Lower lobe of right lung (tissue), 2 donors: Measurements from ENCODE around the gene MYH16. TPM values are rescaled to one million over a fixed set of nuclear protein-coding genes. Genes with fewer than 3 reads are reported as not detected.
A peak's percentile ranks its signal among the peaks of the same experiment; 100 is the strongest.
"Not testable (repeated sequence)": the region's sequence is repeated elsewhere in the genome, so short reads cannot be mapped to it uniquely, and the experiment has no call there.

Experiments used
- ATAC-seq, 2 donors: fragments of 200-7000 bp; cut with Tn5 transposase; one replicate each; pipeline ENCODE4 v1.9.1; 2020 to 2022; ENCODE audit warnings: mild to moderate bottlenecking in 2 of 2, moderate library complexity in 2 of 2
- DNase-seq: peaks from one replicate; pipeline ENCODE4 v3.0.0-alpha.2; 2020
- H3K27ac ChIP-seq: fragments of 200-600 bp; one replicate; pipeline ENCODE4 v1.8.0; 2022
- H3K27me3 ChIP-seq: fragments of 200-600 bp; one replicate; pipeline ENCODE4 v1.8.0; 2022; ENCODE audit warnings: low read depth
- H3K36me3 ChIP-seq: fragments of 200-600 bp; one replicate; pipeline ENCODE4 v1.8.0; 2022; ENCODE audit warnings: mild to moderate bottlenecking
- H3K4me1 ChIP-seq: fragments of 200-600 bp; one replicate; pipeline ENCODE4 v1.8.0; 2022
- H3K4me3 ChIP-seq: fragments of 200-600 bp; one replicate; pipeline ENCODE4 v1.8.0; 2022; ENCODE audit warnings: mild to moderate bottlenecking
- H3K9me3 ChIP-seq: fragments of 200-600 bp; one replicate; pipeline ENCODE4 v1.8.0; 2022
- intact Hi-C: fragments of 100-400 bp; cut with DNase I; formaldehyde crosslinking; loops from one replicate; pipeline ENCODE4 v1.11.0; 2022
- total RNA-seq: library from RNA; stranded (reverse); fragmentation: NEBNext Ultra II Directional; extraction: Animal tissue kit (Norgen Biotek cat#: 25700); gene quantifications from one replicate; pipeline ENCODE4 v1.2.1, GENCODE V29; 2021
- TF ChIP-seq, protein P1 (sequence below): fragments of 200-600 bp; IDR thresholded peaks from one replicate; pipeline ENCODE4 v1.8.0; 2022; ENCODE audit warnings: antibody characterized with exemption, mild to moderate bottlenecking
- donor health status: DM: no; HTN: yes; CAD: no; lungs with severe emphysema.

MYH16 gene
- total RNA-seq, 1 donor from 2014 or later, result not detected

DNA sequence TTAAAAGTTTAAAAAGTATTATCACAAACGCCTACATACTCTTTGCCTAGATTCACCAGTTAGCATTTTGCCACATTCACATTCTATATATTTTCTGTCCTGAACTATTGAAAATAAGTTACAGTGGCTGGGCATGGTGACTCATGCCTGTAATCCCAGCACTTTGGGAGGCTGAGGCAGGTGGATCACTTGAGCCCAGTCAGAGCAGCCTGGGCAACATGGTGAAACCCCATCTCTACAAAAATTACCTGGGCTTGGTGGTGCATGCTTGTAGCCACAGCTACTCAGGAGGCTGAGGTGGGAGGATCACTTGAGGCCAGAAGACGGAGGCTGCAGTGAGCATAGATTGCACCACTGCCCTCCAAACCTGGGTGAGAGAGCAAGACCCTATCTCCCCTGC is 58.4 kb downstream of the MYH16 start:
- Histone ChIP-seq H3K36me3 (peaks cover 33% of the 10 kb centered on the region), H3K27ac (peak overlapping the region; percentile 31), H3K4me1 (peaks cover 56% of the 10 kb centered on the region), H3K27me3 (no peaks in the 10 kb centered on the region), H3K9me3 (no peaks in the 10 kb centered on the region), H3K4me3 (no peak overlapping the region)
- intact Hi-C loops, result no loop called here
- TF ChIP-seq, protein P1, sequence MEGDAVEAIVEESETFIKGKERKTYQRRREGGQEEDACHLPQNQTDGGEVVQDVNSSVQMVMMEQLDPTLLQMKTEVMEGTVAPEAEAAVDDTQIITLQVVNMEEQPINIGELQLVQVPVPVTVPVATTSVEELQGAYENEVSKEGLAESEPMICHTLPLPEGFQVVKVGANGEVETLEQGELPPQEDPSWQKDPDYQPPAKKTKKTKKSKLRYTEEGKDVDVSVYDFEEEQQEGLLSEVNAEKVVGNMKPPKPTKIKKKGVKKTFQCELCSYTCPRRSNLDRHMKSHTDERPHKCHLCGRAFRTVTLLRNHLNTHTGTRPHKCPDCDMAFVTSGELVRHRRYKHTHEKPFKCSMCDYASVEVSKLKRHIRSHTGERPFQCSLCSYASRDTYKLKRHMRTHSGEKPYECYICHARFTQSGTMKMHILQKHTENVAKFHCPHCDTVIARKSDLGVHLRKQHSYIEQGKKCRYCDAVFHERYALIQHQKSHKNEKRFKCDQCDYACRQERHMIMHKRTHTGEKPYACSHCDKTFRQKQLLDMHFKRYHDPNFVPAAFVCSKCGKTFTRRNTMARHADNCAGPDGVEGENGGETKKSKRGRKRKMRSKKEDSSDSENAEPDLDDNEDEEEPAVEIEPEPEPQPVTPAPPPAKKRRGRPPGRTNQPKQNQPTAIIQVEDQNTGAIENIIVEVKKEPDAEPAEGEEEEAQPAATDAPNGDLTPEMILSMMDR, result no peak
- no peak for DNase-seq
- no peak for ATAC-seq

DNA sequence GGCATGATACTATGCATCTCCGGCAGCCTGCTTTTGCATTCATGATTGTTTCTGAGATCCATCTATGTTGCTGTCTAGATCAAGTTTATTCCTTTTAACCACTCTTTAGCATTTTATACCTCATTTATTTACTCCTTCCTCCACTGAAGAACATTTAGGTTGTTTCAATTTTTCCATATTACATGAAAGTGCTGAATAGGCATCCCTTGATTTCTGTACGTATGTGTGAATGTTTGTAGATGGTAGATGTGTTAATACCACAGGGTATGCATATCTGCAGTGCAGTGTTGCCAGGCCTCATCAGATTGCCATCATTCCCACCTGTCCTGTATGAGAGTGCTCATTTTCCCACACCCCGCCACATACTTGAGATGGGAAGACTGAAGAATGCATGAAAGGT is 67.0 kb downstream of the MYH16 start:
- Histone ChIP-seq H3K9me3 (no peaks in the 10 kb centered on the region), H3K27me3 (no peaks in the 10 kb centered on the region), H3K4me1 (peaks cover 3% of the 10 kb centered on the region), H3K4me3 (no peak overlapping the region), H3K36me3 (peaks cover 99% of the 10 kb centered on the region), H3K27ac (no peak overlapping the region)
- TF ChIP-seq, protein P1, result no peak
- intact Hi-C loops, result no loop called here
- DNase-seq (no peak), ATAC-seq (no peak)

DNA sequence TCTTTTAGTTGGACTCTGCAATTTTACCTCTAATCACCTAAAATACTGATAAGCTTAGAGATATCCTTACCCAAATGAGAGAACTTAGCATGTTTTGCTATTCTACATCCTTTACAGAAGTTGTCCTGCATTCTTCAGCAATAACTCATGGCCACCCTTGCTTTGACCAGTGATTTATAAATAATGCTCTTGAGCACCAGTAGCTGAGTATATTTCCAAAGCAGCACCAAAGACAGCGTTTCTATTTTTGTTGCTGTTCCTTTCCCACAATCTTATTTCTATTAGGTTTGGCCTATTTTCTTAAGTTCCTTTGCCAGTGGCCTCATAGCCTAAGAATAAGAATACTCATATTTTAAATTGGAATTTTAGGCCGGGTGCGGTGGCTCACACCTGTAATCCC is 68.0 kb downstream of the MYH16 start:
- Histone ChIP-seq H3K4me1 (peaks cover 3% of the 10 kb centered on the region), H3K9me3 (no peaks in the 10 kb centered on the region), H3K27ac (no peak overlapping the region), H3K27me3 (no peaks in the 10 kb centered on the region), H3K36me3 (peaks cover 99% of the 10 kb centered on the region), H3K4me3 (no peak overlapping the region)
- DNase-seq, result no peak
- intact Hi-C loops, result no loop called here
- TF ChIP-seq, protein P1, result no peak
- no peak for ATAC-seq

DNA sequence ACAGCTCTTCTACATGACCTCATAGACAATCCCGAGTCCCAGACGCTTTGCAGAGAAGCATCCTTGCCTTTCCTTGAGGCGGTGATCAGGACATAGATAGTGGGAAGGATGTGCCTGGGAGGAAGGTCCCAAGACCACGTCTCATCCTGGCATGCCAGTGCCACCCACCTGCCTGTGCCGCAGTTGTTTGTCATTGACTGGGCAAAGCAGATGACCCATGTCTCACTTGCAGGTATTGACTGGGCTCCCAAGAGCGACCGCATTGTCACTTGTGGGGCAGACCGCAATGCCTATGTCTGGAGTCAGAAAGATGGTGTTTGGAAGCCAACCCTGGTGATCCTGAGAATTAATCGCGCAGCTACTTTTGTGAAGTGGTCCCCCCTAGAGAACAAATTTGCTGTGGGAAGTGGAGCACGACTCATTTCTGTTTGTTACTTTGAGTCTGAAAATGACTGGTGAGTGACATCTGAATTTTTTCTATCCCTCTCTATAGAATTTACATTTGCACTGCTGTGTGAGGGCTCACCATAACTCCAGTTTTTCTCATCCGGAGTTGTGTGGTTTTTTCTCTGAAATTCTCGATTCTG is 71.5 kb downstream of the MYH16 start:
- ATAC-seq (no peak), DNase-seq (no peak)
- TF ChIP-seq, protein P1, result no peak
- H3K9me3 ChIP-seq, result no peaks in the 10 kb centered on the region
- intact Hi-C loops, result no loop called here
- H3K4me3 ChIP-seq, result no peak overlapping the region
- peaks cover 99% of the 10 kb centered on the region for H3K36me3 ChIP-seq
- no peak overlapping the region for H3K27ac ChIP-seq
- H3K27me3 ChIP-seq, result no peaks in the 10 kb centered on the region
- peaks cover 3% of the 10 kb centered on the region for H3K4me1 ChIP-seq

DNA sequence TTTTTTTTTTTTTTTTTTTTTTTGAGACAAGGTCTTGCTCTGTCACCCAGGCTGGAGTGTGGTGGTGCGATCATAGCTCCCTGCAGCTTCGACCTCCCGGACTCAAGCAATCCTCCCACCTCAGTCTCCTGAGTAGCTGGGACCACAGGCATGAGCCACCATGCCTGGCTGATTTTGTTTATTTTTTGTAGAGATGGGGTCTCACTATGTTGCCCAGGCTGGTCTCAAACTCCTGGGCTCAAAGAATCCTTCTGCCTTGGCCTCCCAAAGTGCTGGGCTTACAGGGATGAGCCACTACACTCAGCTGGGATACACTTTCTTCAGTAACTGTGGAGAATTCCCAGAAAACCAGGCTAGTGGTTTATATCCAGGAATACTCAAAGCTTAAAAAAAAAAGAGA is 78.0 kb downstream of the MYH16 start:
- intact Hi-C loops, H3K27me3 ChIP-seq, ATAC-seq, H3K9me3 ChIP-seq, DNase-seq, H3K4me3 ChIP-seq, H3K27ac ChIP-seq, H3K4me1 ChIP-seq: not testable (repeated sequence)
- peaks cover 99% of the 10 kb centered on the region for H3K36me3 ChIP-seq

DNA sequence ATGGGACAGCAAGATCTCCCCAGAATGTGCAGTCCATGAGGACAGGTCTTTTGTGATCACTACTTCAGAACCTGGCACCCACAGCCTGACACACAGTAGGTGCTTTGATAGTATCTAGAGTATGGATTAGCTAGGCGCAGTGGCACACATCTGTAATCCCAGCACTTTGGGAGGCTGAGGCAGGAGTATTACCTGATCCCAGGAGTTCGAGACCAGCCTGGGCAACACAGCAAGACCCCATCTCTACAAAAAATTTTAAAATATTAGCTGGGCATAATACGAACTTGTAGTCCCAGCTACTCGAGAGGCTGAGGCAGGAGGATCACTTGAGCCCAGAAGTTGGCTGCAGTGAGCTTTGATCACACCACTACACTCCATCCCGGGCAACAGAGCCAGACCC is 79.6 kb downstream of the MYH16 start:
- intact Hi-C loops, result no loop called here
- no peak for DNase-seq
- Histone ChIP-seq H3K4me3 (no peak overlapping the region), H3K27ac (no peak overlapping the region), H3K27me3 (no peaks in the 10 kb centered on the region), H3K9me3 (no peaks in the 10 kb centered on the region), H3K4me1 (no peaks in the 10 kb centered on the region), H3K36me3 (peaks cover 99% of the 10 kb centered on the region)
- TF ChIP-seq, protein P1, result no peak
- ATAC-seq, result no peak
